GM21447 (cell line): ENCODE measurements around the gene SPATA20.

ENCODE experiments used
- ATAC-seq: cut with Tn5 transposase; IDR thresholded peaks from one replicate; pipeline ENCODE4 v1.9.1; 2021; ENCODE audit not compliant: unreplicated experiment

The SPATA20 gene

DNA sequence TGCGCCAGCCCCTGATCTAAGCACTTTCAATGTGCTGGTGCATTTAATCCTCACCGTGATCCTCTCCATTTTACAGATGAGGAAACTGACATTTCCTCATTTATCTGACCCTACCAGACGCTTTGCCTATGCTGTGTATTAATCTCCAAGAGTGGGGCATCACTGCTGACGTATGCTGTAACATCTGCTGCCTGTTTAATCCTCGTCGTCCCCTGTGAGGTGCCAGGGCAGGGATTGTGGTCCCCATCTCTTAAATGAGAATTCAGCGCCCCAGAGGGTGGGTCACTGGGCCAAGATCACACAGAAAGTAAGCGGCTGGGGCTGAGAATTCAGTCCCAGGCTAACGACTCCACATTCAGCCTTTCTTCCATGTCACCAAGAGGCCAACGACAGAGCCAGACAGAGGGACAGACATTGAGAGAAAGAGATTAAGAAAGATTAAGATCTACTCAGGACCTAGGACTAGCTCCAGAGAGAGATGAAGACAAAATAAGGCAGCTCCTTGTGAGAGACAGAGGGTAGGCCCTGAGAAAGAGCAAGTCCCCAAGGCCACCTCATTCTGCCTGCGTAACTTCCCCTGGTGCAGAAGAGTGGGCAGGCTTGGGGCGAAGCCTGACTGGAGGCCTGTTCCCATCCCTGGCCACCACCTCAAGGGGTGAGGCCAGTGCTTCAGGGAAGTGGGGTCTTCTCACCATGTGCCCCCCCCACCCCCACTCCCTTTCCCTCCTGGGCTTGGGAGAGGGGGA, 27.1 kb downstream of the SPATA20 start:
- ATAC-seq = no peak

DNA sequence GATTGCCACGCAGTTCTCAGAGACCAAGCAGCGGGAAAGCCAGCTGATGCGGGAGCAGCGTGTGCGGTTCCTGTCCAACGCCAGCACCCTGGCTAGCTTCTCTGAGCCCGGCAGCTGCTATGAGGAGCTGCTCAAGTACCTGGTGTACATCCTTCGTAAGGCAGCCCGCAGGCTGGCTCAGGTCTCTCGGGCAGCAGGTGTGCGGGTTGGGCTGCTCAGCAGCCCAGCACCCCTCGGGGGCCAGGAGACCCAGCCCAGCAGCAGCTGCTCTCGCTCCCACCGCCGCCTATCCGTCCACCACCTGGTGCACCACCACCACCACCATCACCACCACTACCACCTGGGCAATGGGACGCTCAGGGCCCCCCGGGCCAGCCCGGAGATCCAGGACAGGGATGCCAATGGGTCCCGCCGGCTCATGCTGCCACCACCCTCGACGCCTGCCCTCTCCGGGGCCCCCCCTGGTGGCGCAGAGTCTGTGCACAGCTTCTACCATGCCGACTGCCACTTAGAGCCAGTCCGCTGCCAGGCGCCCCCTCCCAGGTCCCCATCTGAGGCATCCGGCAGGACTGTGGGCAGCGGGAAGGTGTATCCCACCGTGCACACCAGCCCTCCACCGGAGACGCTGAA, 28.7 kb downstream of the SPATA20 start:
- no peak for ATAC-seq

DNA sequence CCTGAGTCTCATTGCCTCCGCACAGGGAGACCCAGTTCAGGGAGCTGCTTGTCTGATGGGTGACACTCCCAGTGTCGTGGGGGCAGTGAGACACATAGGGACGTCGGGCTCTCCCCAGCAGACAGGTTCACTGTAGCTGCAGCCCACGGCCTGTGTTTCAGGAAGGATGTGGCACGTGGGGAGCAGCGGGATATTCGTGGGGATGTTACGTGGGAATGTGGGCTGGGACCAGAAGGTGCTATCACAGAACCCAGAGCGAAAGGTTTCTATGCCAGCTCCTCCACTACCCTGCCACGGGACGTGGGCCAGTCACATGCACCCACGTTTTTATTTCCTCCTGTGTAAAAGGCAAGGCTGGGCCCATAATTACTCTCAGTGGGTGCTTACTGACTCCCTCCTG, 29.9 kb downstream of the SPATA20 start:
- ATAC-seq = no peak

DNA sequence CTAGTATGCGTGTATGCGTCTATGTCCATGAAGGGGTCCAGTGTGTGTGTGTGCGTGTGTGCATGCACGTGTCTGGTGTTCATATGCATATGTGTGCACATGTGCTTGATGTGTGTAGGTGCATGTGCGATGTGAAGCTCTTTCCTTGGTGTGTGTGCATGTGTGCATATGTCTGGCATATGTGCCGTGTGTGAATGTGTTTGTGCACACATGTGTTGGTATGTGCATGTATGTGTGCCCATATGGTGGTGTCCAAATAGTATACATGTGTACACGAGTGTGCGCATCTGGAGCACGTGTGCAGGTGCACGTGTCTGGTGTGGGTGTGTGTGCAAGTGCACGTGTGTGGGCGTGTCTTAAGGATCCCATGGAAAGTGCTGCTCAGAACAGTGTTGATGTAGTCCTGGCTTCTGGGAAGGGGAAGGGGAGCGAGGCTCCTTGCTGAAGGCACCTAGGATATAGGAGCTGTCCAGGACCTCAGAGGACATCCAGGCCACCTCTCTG, 30.5 kb downstream of the SPATA20 start:
- ATAC-seq = no peak

DNA sequence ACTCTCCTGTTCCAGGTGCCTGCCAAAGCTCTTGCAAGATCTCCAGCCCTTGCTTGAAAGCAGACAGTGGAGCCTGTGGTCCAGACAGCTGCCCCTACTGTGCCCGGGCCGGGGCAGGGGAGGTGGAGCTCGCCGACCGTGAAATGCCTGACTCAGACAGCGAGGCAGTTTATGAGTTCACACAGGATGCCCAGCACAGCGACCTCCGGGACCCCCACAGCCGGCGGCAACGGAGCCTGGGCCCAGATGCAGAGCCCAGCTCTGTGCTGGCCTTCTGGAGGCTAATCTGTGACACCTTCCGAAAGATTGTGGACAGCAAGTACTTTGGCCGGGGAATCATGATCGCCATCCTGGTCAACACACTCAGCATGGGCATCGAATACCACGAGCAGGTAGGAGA, 31.2 kb downstream of the SPATA20 start:
- ATAC-seq = no peak

DNA sequence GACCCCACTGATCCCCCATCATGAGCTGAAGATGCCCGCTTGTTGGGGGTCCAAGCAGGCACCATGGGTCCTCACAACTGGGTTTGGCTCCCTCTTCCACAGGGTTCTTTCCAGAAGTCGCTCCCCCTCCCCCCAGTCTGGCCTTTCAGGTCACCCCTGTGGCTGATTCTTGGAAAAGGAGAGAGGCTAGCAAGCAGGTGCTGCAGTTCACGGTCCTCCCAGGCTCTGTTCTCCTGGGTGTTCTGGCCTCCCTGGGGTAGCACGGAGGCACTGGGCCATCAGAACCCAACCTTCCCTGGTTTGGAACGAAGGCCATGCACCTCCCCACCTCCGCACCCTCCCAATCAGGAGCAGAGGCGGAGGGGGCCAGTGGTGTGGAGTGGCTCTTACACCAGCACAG, 32.4 kb downstream of the SPATA20 start:
- no peak for ATAC-seq

DNA sequence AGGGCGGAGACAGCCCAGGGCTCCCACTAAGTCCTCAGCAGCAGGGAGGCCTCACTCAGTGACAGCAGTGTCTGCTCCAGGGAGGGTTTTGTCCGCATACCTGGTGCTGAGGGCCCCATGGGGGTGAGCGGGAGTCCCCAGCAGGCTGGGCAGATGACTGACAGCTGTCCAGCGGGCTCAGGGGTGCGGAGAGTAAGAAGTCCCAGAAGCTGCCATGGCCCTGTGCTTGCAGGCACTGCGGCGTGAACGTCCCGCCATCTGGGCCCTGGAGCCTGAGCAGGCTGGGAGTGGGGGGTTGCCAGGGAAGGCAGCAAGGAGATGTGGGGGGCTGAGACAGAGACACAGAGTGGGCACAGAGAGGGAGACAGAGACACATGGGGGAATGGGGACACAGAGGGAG, 33.7 kb downstream of the SPATA20 start:
- no peak for ATAC-seq

DNA sequence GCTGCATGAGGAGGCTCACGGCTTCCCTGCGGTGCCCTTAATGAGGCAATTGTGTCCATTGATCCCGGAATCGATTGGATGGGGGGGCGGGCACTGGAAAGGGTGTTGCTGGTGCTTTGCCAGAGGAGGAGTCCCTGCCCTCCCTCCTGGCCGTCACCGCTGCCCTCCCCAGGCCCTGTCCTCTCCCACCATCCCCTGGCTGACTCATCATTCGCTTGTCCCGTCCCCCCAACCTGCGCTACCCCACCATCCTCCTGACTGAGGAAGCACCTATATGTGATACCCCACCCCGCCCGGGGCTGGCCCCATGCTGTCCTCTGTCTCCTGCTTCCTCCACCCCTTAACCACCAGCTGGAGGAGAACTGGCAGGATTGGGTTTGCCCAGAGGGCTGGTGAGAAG, 34.3 kb downstream of the SPATA20 start:
- ATAC-seq = no peak

DNA sequence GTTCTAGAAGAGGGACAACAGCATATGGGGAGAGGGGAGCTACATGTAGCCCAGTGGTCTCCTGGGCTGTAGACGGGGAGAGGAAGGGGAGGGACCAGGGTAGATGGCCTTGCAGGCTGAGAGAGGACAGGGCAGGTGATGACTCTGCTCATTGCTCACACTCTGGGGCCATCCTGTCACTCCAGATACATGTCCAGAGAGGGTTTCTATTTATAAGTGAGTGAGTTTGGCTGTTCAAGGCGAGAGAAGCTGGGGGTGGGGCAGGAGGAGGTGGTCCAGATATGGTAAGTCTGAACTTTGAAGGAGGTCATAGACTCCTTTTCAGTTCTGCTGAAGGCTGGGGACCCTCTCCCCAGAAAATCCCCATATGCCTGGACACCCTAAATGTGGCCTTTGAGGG, 35.8 kb downstream of the SPATA20 start:
- no peak for ATAC-seq

DNA sequence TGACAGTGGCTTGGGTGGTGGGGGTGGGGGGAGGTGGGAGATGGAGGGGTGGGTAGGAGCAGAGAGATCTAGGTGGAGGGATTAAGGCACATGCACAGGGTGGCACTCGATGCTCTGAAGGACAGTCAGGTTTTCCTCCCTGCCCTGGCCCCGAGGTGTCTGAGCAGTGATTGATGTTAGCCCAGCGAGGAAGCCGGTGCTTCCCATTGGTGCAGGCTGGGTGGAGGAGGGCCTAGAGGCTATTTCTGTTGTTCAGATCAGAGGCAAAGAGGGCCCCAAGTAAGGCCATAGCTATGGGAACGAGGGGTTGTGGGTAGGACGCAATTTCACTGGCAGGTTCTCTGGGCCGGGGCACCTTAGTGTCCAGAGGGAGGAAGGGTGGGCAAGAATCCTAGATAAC, 36.7 kb downstream of the SPATA20 start:
- ATAC-seq = no peak

DNA sequence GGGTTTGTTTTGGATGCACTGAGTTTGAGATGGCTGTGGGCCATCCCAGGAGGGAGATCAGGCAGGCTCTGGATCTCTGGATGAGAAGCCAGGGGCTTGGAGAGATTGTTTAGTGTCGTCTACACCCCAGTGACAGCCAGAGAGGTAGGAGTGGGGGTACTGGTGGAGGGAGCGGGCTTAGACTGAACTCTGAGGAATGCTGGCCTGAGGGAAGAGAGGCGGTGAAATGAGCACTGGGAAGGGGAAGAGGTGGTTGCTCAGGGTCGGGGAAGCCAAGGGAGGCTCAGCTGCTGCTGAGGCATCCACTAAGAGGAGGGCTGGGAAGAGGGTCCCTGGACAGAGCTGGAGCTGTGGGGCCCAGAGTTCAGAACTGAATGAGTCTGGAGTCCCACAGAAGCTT, 37.1 kb downstream of the SPATA20 start:
- no peak for ATAC-seq

DNA sequence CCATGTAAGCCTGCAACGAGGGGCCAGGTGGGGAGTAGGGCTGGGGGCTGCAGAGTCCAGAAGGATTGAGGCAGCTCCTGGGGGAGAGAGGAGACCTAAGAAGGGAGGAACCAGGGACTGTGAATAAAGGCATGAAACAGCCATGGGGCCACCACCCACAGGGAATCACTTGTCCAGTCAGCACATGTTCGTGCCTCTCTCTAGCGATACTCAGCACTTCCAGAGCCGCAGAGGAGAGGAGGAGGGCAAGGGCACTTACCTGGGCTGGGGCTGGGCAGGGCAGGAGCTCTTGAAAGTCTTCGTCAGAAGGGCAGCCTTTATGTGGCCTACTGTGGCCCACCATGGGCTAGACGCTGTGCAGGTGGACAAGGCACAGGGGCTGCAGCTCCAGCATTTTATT, 37.8 kb downstream of the SPATA20 start:
- no peak for ATAC-seq

DNA sequence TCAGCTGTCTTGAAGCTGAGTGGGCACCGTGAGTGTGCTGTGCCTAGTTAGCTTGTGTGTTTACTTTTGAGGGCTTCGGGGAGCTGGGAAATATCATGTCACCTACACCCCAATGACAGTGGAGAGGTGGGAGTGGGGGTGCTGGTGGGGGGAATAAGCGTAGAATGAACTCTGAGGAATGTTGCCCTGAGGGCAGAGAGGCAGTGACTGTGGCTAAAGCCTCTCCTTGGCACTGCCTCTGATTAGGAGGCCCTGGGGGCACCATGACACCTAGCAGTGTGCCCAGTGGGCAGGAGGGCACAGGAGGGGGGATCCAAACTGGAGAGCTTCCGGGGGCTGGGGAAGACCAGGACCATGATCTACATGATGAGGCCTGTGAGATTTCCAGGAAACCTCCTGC, 38.4 kb downstream of the SPATA20 start:
- ATAC-seq = no peak

DNA sequence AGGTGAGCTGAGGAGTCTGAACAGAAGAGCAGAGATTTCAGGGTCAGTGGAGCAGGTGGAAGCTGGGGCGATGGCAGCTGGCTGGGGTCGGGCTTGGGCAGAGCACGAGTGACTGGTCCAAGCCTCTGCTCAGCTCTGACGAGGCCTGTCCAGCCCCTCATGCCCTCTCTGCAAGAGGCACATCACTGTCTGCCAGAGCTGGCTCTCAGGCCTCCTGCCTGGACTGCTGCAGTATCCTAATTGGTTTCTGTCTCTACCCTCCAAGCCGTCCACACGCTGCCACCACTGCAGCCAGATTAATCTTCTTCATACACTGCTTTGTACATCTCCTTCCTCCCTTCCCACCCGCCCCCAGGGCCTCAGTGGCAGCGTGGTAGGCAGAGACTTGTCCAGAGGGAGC, 38.9 kb downstream of the SPATA20 start:
- no peak for ATAC-seq

DNA sequence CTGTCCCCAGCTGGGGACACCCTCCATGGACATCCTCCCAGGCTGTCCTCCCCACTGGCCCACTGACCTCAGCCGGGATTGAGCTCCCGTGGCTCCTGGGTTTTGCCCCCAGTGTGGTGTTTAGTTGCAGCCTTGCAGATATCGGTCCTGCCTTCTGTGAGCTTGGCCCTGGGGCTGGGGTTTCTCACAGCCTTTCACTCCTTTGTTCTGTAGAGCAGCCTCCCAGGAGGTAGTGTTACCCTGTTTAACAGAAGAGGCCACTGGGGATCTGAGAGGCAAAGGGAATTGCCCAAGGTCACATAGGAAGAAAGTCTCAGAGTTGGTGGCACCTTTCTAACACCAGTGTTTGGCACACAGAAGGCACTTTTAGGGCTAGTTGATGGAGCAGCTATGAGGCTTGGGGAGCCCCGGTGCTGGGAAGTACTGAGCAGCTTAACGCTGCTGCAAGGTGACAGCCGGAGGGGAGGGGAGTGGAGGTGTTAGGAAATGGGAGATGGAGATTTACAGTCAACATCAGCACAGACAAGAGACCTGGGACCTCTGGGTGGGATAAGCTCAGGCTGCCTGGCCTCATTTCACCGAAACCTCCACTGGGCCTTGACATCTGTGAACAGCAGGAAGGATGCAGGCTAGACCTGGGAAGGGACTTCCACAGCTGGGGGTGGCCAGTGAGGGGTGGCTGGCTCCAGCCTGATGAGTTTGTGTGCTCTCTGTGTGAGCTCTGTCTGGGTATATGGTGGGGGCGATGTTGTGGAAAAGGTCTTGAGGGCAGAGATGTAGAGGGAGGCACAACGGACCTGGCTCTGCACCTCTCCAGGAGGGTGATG, 39.7 kb downstream of the SPATA20 start:
- no peak for ATAC-seq

DNA sequence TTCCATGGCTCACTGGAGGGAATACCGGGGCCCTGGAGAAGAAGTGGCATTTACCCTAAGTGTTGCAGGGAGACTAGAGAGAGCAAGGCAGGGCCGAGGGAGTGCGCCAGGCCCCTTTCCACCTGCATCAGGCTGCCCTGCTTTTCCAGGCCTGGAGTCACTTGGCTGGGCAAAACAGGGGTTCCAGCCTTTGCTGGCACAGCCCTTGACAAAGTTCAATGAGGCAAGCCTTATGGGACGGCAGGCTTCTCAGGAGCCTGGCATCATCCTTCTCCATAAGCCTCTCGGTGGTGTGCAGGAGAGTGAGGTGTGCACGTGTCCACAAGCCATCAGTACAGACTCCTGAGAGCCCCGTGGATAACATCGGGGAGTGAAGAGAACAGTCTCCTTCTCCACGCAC, 40.6 kb downstream of the SPATA20 start:
- ATAC-seq = no peak

DNA sequence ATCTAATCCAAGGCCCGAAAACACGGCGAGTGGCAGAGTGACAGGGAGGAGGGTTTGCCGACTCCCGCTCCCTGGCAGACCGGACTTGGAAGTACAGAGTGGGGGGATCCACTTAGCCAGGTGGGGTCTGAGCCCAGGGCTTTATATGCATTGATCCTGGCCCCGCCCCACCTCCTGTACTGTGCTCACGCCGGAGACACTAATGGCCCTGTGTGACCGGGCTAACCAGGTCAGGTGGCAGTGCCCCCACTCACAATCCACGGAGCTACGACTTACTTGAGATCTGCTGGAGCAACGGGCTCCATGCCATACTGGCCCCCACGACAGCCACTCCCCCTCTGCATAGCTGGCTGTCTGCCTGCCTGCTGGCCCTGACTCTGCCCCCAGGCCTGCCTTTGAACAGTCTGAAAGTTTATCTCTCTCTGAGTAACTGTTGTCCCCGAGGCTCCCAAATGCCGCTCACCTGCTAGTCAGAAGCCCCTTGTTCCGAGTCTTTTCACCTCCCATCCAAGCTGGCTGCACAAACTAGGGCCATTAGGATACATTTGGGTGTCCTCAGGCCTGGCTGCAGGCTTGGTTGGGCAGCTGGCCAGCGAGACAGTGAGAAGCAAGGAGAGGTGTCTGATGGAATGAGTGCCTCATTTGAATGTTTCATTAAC, 41.5 kb downstream of the SPATA20 start:
- no peak for ATAC-seq

DNA sequence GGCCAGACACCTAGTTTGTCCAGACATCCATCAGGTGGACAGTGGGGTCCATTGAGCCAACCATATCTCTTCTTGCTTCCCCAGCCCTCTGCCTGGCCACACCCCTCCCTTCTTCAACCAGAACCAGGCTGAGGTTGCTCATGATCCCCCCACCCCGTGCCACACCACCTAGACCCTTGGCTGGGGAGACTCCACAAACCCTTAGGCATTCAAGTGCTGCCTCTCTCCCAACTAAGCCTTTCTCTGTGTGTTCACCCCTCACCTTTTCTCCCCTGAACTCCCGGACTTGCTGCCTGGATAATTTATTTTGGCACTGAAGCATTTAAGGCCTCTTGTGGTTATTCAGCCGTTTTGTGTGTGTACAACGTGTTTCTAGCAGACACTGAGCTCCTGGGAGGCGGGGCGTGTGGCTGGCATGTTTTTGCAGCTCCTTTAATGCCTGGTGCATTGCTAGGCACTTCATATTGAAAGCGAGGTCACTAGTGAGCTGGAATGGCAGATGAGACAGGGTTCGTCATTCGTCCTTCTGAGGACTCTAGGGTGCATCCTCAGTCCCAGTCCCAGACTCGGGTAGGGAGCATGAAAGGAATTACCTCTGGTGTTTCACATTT, 42.2 kb downstream of the SPATA20 start:
- no peak for ATAC-seq

DNA sequence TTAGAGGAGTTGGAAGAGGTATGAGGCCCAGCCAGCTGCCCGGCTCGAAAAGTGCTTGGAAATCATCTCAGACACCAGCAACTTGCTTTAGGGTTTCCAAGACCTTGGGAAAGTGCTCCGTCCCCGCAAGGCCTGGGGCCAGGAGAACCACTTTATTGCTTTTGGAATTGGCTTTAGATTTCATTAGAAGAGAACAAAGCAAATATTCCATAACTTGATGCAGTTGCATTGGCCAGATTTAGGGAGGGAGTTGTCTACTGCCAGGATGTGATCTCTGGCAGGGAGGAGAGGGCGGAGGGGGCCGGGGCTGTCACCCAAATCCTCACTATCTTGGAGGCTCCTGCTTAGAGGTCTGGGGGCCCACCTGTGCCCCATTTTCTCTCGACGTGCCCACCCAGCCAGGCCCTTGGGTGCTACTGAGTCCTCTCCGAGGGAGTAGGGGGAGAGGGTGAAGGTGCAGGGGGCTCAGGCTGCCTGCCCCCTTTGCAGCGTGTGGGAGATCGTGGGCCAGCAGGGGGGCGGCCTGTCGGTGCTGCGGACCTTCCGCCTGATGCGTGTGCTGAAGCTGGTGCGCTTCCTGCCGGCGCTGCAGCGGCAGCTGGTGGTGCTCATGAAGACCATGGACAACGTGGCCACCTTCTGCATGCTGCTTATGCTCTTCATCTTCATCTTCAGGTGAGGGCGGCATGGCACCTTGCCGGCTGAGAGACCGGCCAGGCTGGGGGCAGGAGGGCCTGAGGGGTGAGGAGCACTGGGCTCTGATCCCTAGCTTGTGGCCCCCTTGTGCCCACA, 44.2 kb downstream of the SPATA20 start:
- ATAC-seq = no peak

DNA sequence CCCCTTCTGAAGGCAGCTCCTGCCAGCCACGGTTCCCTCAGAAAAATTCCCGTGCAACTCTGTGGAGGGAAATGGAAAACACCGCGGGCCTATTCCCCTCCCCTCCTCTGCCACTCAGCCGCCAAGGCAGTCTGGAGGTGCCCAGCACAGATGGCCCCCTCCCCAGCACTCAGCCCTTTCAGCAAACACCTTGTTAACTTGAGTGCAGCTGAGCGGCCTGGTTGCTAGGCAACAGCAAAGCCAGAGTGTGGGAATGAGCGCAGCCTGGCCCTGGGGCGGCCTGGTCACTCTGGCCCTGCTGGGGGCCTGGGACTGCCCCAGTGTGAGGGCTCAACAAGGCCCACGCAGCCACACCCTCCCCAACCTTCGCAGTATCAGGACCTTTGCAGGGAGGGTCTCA, 46.3 kb downstream of the SPATA20 start:
- ATAC-seq = no peak
